Raji (cell line): ENCODE results near the gene PGAM5.

Experiments
- POLR2A ChIP-seq: IDR thresholded peaks from 2 replicates; pipeline ENCODE4 v1.6.1; 2011; ENCODE audit warnings: low read depth, low read length, control low read depth; ENCODE audit not compliant: insufficient read depth

PGAM5 gene

DNA sequence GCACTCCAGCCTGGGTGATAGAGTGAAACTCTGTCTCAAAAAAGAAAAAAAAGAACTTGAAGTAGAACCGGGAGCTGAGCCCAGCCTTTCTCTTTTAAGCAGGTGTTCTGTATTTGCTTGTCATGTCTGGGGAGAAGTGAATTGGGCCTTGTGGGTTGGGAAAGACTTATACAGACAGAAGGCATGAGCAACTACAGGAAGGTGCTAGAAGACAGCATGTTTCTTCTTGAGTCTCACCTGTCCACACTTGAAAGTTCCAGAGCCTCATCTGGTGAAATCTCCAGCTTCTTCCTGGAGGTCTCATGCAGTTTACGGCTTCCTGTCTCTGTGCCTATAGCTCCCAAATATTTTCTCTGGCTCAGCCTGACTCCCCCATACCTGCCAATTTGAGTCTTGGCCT is 2.5 kb downstream of the PGAM5 start:
- no peak for TF ChIP-seq POLR2A

DNA sequence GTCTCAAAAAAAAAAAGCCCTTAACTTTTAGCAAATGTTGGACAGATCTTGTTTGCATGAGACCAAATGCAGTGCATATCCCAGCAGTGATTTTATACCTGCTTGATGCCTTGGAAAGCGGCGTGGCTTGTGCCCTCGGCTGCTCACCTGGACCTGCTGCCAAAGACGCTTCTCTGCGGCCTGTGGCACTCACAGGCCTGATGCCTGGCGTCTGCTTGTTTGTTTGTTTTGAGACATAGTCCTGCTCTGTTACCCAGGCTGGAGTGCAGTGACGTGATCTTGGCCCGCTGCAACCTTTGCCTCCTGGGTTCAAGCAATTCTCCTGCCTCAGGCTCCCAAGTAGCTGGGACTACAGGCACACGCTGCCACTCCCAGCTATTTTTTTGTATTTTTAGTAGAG is 5.2 kb downstream of the PGAM5 start:
- TF ChIP-seq POLR2A, result no peak

DNA sequence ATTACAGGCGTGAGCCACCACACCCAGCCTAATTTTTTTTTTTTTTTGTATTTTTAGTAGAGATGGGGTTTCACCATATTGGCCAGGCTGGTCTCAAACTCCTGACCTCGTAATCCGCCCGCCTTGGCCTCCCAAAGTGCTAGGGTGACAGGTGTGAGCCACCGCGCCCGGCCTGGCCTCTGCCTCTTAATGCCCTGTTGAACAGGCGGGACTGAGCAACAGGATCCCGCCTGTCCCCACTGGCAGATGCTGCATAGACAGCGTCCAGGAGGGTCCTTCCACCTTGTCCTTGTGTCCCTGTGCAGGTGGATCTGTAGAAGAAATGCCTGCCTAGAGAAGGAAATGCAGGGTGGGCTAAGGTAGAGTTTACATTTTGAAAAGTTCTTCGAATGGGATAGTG is 5.7 kb downstream of the PGAM5 start:
- TF ChIP-seq POLR2A, result no peak

DNA sequence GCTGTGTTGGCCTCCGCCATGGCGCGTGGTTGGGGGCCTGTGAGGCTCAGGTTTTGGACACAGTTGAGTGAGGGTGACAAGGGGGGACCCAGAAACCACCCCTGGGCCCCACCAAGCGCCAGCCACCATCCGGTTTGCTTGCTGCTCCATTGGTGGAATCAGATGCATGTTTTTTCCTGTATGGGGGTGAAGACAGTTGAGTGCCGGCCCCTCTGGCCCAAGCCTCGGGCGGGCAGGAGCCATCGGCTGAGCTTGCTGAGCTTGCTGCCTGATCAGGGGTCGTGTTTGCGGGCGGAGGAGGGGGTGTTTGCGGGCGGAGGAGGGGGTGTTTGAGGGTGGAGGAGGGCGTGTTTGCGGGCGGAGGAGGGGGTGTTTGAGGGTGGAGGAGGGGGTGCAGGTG is 6.4 kb downstream of the PGAM5 start:
- no peak for TF ChIP-seq POLR2A

DNA sequence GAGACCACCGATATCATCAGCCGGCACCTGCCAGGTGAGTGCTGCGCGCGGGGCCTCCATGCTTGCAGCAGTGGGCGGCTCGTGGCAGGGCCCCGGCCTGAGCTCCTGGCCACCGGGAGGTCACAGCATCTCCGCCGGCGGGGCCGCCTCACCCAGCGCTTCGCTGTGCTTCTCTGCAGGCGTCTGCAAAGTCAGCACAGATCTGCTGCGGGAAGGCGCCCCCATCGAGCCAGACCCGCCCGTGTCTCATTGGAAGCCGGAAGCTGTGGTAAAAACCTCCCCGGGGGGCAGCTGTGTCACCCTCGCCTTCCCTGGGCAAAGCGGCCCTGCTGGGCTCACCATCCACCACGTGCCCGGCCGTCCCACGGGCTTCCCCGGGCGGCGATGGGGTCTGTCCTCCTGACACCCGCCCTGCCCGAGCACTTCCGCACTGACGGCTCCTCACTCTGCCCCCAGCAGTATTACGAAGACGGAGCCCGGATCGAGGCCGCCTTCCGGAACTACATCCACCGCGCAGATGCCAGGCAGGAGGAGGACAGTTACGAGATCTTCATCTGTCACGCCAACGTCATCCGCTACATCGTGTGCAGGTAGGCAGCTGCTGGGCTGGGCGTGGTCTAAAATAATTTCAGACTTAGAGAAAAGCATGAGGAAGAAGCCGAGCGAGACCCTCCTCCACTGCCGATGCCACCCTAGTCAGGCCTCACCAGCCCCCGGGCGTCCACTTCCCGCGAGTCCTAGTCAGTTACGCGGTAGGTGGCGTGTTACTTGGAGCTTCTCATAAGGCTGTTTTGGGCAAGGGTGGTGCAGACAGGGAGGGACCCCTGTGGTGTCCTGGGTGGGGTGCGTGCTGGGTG is 7.1 kb downstream of the PGAM5 start:
- TF ChIP-seq POLR2A, result no peak

GRCh38 chr12:132718644-132719043 is 8.0 kb downstream of the PGAM5 start:
- no peak for TF ChIP-seq POLR2A

DNA sequence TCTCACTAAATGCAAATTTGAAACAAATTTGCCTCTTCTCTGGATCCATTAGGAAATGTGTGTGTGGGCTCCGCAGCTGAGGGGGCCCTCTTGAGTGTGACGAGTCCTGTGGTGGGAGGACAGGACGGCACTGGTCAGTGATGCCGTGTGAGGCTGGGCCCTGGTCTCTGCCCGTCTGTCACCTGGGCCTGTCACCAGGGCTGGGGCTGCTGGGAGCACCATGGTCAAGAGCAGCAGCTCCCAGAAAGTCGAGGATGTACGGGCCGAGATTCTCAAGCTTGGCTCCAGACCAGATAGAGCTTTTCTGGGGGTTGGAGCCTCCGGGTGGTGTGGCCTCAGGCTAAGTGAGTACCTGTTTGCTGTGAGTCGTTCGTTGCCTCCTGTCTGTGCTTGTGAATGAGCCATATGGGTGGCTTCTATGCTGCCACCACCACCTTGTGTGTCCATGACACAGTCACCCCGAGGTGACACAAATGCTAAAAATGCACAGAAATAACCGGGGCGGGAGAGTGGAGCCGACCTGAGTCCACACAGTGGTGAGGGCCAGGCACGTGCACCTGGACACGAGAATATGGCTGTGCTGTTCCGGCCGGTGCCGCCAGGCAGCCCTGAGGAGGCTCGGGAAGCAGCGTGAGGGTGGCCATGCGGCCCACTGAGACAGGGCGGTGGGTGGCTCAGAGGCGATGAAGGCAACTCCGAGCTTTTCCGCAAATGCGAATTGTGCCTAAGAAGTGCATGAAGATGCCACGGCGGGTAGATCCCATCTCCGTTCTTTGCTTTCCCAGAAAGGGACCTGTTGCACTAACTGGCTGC is 8.7 kb downstream of the PGAM5 start:
- TF ChIP-seq POLR2A, result no peak

GRCh38 chr12:132719954-132720324 is 9.3 kb downstream of the PGAM5 start:
- TF ChIP-seq POLR2A, result no peak

DNA sequence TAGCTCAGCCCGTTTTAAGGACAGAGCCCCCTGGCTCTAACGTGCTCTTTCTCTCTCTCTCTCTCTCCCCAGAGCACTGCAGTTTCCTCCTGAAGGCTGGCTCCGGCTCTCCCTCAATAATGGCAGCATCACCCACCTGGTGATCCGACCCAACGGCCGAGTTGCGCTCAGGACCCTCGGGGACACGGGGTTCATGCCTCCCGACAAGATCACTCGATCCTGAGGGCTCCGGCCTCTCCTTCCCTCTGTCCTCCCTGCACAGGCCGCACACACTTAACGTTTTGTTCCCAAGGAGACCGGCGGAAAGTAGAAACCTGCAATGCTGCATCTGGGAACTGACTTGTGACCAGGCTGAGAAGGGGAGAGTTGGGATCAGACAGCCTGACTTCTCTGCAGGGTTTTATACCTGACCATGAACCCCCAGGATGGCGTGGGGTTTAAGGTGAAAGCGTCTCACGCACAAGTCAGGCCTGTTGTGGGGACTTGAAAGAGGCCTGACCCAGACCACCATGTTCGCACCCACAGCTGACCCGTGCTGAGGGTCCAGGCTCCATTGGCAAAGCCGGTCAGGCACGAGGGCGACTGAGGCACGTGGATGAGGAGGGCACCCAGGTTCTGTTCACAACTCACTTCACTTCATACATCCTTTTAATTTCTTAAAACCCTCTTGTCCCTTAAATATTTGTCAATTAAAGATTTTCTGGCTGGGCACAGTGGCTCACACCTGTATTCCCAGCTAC is 10.1 kb downstream of the PGAM5 start:
- no peak for TF ChIP-seq POLR2A

GRCh38 chr12:132723015-132723763 is 12.5 kb downstream of the PGAM5 start:
- TF ChIP-seq POLR2A, result no peak

GRCh38 chr12:132723764-132724140 is 13.1 kb downstream of the PGAM5 start:
- no peak for TF ChIP-seq POLR2A

DNA sequence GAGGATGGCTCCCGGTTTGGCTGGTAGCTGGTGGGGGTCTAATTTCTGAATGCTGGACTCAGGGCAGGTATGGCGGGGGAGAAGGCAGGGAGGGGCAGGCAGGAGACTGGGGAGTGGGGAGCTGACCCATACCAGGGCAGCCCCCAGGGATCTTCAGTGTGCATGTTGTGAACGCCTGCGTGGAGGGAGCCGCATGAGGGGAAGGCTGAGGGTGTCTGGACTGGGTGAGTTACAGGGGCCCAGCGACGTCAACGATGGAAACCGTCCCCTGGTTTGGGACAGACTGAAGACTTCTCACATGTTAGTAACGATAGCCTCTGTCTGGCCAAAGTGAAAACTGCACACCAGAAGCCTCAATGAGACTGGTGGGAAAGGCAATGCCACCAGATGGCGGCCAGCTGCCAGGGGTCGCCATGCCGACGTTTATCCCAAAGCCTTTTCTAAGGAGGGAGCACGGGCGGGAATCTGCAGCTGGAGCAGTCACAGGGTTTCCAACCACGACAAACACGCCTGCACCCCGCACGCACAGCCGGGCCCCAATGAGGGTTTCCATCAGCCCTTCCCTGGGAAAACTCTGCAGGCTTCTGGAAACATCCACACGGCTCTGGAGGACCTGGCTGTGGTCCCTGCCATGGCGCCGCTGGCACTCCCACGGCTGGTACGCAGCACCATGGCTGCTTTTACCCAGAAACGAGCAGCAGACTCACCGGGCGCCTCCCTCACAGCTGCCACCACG is 14.0 kb downstream of the PGAM5 start:
- TF ChIP-seq POLR2A, result no peak

DNA sequence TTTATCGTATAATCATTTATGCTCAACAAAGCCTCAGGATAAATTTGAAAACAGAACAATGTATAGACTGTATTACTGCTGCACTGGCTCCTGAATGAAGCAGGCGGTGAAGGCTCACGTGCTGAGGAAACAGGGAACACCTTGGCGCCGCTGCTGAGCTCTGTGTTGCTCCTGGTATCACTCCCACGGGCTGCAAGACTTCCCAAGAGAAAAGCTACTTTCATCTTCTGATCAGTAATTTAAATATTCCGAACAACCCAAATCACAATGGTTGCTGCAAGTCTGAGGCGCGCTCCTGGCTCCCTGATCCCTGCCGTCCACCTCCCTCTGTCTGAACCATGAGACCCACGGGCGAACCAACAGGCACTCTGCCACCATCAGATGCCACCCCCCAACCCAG is 15.7 kb downstream of the PGAM5 start:
- TF ChIP-seq POLR2A, result no peak

DNA sequence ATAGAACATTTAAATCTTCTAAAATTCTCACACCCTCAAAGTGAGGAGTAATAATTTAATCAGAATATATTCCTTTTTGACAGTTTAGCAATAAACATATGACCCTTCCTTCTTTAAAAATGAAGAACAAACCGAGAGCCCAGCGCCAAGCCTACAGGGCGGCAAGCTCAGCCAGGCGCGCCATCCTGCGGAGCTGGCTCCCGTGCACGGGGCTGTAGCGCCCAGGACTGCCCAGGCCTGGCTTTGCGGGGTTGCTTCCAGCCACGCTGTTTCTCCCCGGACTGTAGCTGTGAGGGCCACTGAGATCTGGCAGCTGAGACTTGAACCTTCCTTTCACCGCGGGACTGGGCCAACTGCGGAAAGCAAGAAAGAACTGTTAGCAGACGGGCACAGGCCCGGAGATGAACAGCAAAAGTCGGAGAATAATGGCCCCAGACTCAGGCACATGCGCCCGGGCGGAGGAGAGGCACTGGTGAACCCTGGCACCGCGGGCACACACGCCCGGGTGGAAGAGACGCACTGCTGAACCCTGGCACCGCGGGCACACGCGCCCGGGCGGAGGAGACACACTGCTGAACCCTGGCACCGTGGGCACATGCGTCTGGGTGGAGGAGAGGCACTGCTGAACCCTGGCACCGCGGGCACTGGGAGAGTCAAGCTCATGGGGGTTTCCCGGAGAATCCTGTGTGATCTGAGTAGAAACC is 16.6 kb downstream of the PGAM5 start:
- TF ChIP-seq POLR2A, result no peak

GRCh38 chr12:132728502-132728901 is 17.9 kb downstream of the PGAM5 start:
- TF ChIP-seq POLR2A, result no peak
